Measurements from ENCODE around the gene JPH4.

Gene JPH4

GRCh38 chr14:23614395-23614828 is 35.8 kb upstream of the JPH4 start:
- TF ChIP-seq EZH2phosphoT487 (IDR thresholded peaks at IDR 0.05; ENCODE audit: borderline replicate concordance, low read length), result no peak
- no peak for TF ChIP-seq CTCF (IDR thresholded peaks at IDR 0.05; ENCODE audit: low read depth, low read length, poor library complexity, severe bottlenecking)
- no peaks in the 10 kb centered on the region for H3K9me2 ChIP-seq (replicated peaks; ENCODE audit: control insufficient read depth, low read length)
- peaks cover 6% of the 10 kb centered on the region; the same call in 1 of the 2 replicates for H3K27me3 ChIP-seq (ENCODE audit: control insufficient read depth, low read length)
- no peaks in the 10 kb centered on the region for H3K4me1 ChIP-seq (ENCODE audit: control insufficient read depth, low read length)
- no peaks in the 10 kb centered on the region for H3K36me3 ChIP-seq (ENCODE audit: control insufficient read depth, low read length)
- no peaks in the 10 kb centered on the region for H4K20me1 ChIP-seq (ENCODE audit: control insufficient read depth, insufficient read depth, low read depth, low read length)
- no peak overlapping the region for H3K27ac ChIP-seq (ENCODE audit: low read depth, low read length)
- H3K4me3 ChIP-seq (ENCODE audit: low read length), result no peak overlapping the region
- no peaks in the 10 kb centered on the region for H3K9me3 ChIP-seq (ENCODE audit: control insufficient read depth, insufficient read depth, low read length)
- no peak overlapping the region for H3K4me2 ChIP-seq (ENCODE audit: low read length)
- no peaks in the 10 kb centered on the region for H3F3A ChIP-seq (ENCODE audit: control insufficient read depth, insufficient read depth)
- H3K79me2 ChIP-seq (ENCODE audit: control insufficient read depth, low read length), result no peaks in the 10 kb centered on the region

GRCh38 chr14:23613242-23614070 is 34.9 kb upstream of the JPH4 start:
- Histone ChIP-seq H3K27me3 (ENCODE audit: control insufficient read depth, low read length) (peaks cover 10% of the 10 kb centered on the region; the same call in 1 of the 2 replicates), H3K9me3 (ENCODE audit: control insufficient read depth, insufficient read depth, low read length) (no peaks in the 10 kb centered on the region), H3K4me1 (ENCODE audit: control insufficient read depth, low read length) (no peaks in the 10 kb centered on the region), H3K79me2 (ENCODE audit: control insufficient read depth, low read length) (no peaks in the 10 kb centered on the region), H3K27ac (ENCODE audit: low read depth, low read length) (no peak overlapping the region), H3K9me2 (replicated peaks; ENCODE audit: control insufficient read depth, low read length) (no peaks in the 10 kb centered on the region), H3K4me2 (ENCODE audit: low read length) (no peak overlapping the region), H3F3A (ENCODE audit: control insufficient read depth, insufficient read depth) (no peaks in the 10 kb centered on the region), H4K20me1 (ENCODE audit: control insufficient read depth, insufficient read depth, low read depth, low read length) (no peaks in the 10 kb centered on the region), H3K36me3 (ENCODE audit: control insufficient read depth, low read length) (no peaks in the 10 kb centered on the region), H3K4me3 (ENCODE audit: low read length) (no peak overlapping the region)
- TF ChIP-seq CTCF (IDR thresholded peaks at IDR 0.05; ENCODE audit: low read depth, low read length, poor library complexity, severe bottlenecking) (no peak), EZH2phosphoT487 (IDR thresholded peaks at IDR 0.05; ENCODE audit: borderline replicate concordance, low read length) (no peak)

- H4K20me1 ChIP-seq (ENCODE audit: control insufficient read depth, insufficient read depth, low read depth, low read length), result no peaks in the 10 kb centered on the region
- H3K9me3 ChIP-seq (ENCODE audit: control insufficient read depth, insufficient read depth, low read length), result no peaks in the 10 kb centered on the region
- no peaks in the 10 kb centered on the region for H3K9me2 ChIP-seq (replicated peaks; ENCODE audit: control insufficient read depth, low read length)
- H3K4me1 ChIP-seq (ENCODE audit: control insufficient read depth, low read length), result no peaks in the 10 kb centered on the region
- peaks cover 10% of the 10 kb centered on the region; the same call in 1 of the 2 replicates for H3K27me3 ChIP-seq (ENCODE audit: control insufficient read depth, low read length)
- no peak for TF ChIP-seq CTCF (IDR thresholded peaks at IDR 0.05; ENCODE audit: low read depth, low read length, poor library complexity, severe bottlenecking)
- no peak for TF ChIP-seq EZH2phosphoT487 (IDR thresholded peaks at IDR 0.05; ENCODE audit: borderline replicate concordance, low read length)
- no peaks in the 10 kb centered on the region for H3F3A ChIP-seq (ENCODE audit: control insufficient read depth, insufficient read depth)
- no peak overlapping the region for H3K4me3 ChIP-seq (ENCODE audit: low read length)
- no peak overlapping the region for H3K4me2 ChIP-seq (ENCODE audit: low read length)
- H3K79me2 ChIP-seq (ENCODE audit: control insufficient read depth, low read length), result no peaks in the 10 kb centered on the region
- no peaks in the 10 kb centered on the region for H3K36me3 ChIP-seq (ENCODE audit: control insufficient read depth, low read length)
- H3K27ac ChIP-seq (ENCODE audit: low read depth, low read length), result no peak overlapping the region
Measured at GRCh38 chr14:23612802-23613201, 34.2 kb upstream of the JPH4 start.
